Activated CD4-positive, alpha-beta T cell treated with anti-CD3 and anti-CD28 coated beads, Interleukin-2, amount 10 ng/mL, durations not matched to agents 7 days and 5 days (primary cell): ENCODE results near the gene NAP1L4. TPM values are rescaled to one million over a fixed set of nuclear protein-coding genes. Genes with fewer than 3 reads are reported as not detected.

ENCODE experiments used
- CTCF ChIA-PET: fragments of 350-600 bp; sonication (Branson Sonifier 250); formaldehyde crosslinking; loops from one replicate; lab custom pipeline; 2021; ENCODE audit warnings: antibody characterized with exemption; lab: Charles Lee
- POLR2A ChIA-PET: fragments of 350-600 bp; sonication (Branson Sonifier 250); formaldehyde crosslinking; loops from one replicate; lab custom pipeline; 2021; ENCODE audit warnings: antibody characterized with exemption; lab: Charles Lee
- DNase-seq: peaks from one replicate; pipeline ENCODE4 v3.0.0-alpha.2; 2020
- H3K27ac Mint-ChIP-seq: one replicate; pipeline ENCODE4 v1.8.0; 2021; ENCODE audit warnings: mild to moderate bottlenecking, moderate library complexity, mixed read lengths
- H3K27me3 Mint-ChIP-seq: one replicate; pipeline ENCODE4 v1.8.0; 2021; ENCODE audit warnings: mixed read lengths
- H3K36me3 Mint-ChIP-seq: one replicate; pipeline ENCODE4 v1.8.0; 2021; ENCODE audit warnings: low read depth, mixed read lengths
- H3K4me1 Mint-ChIP-seq: one replicate; pipeline ENCODE4 v1.8.0; 2021; ENCODE audit warnings: mixed read lengths
- H3K4me3 Mint-ChIP-seq: one replicate; pipeline ENCODE4 v1.8.0; 2021; ENCODE audit warnings: mild to moderate bottlenecking, moderate library complexity, mixed read lengths
- H3K9me3 Mint-ChIP-seq: one replicate; pipeline ENCODE4 v1.8.0; 2021; ENCODE audit warnings: mixed read lengths
- total RNA-seq, 2 experiments: library from RNA; stranded (reverse); gene quantifications; one replicate each; pipeline ENCODE4 v1.2.3, GENCODE V29; 2021

NAP1L4 gene
- total RNA-seq, 2 experiments from 2014 or later = 354 to 367 TPM

GRCh38 chr11:2963761-2964160 lies 28.4 kb downstream of the NAP1L4 start:
- Mint-ChIP-seq H3K36me3 (peaks cover 81% of the 10 kb centered on the region), H3K27ac (peak overlapping the region; percentile 39), H3K9me3 (no peaks in the 10 kb centered on the region), H3K4me1 (peaks cover 37% of the 10 kb centered on the region), H3K27me3 (no peaks in the 10 kb centered on the region), H3K4me3 (no peak overlapping the region)
- ChIA-PET CTCF (interaction anchor here (0.5 kb wide), 1 partner anchor 84 kb away, joined by 4 read pairs; no protein-coding TSS in a partner anchor), POLR2A (no interaction called here)
- DNase-seq = no peak

DNA sequence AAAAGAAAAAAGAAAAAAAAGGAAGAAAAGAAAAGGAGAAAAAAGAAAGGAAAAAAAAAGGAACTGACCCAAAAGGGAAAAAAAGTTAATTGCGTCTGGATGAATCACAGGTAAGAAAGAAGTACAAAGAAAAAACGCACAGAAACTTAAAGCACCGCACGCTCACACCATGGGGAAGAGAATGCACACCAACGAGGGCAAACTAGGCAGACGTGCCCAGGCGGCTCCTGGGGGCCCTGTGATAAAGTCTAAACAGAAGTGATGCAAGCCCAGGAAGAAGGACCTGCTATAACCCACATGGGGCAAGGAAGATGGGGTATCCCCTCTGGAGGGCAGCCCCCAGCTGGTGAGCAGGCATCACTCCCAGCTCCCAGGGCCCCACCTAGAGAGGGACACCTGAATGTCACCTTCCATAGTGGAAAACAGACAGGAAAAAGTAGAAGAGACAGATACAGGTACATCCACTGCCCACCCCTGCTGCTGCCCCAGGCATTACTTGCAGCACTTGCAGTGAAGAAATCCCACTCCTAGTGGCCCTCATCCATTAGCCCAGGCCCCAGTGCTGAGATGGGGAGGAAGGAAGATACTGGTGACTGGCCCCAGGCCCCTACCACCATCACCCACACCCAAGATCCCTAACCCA lies 28.9 kb downstream of the NAP1L4 start:
- H3K27ac Mint-ChIP-seq = peak overlapping the region; percentile 39
- no peak overlapping the region for H3K4me3 Mint-ChIP-seq
- ChIA-PET CTCF (interaction anchor here (0.5 to 1.9 kb wide), 2 partner anchors 26 to 84 kb away, joined by 4 read pairs; no protein-coding TSS in a partner anchor), POLR2A (no interaction called here)
- H3K4me1 Mint-ChIP-seq = peaks cover 38% of the 10 kb centered on the region
- no peak for DNase-seq
- H3K9me3 Mint-ChIP-seq = no peaks in the 10 kb centered on the region
- no peaks in the 10 kb centered on the region for H3K27me3 Mint-ChIP-seq
- peaks cover 81% of the 10 kb centered on the region for H3K36me3 Mint-ChIP-seq

GRCh38 chr11:2961080-2961479 lies 31.0 kb downstream of the NAP1L4 start:
- Mint-ChIP-seq H3K27me3 (no peaks in the 10 kb centered on the region), H3K4me1 (peaks cover 40% of the 10 kb centered on the region), H3K9me3 (no peaks in the 10 kb centered on the region), H3K36me3 (peaks cover 78% of the 10 kb centered on the region), H3K4me3 (no peak overlapping the region), H3K27ac (no peak overlapping the region)
- ChIA-PET POLR2A (no interaction called here), CTCF (interaction anchor here (0.7 to 1.1 kb wide), 2 partner anchors 15 to 428 kb away, joined by 3 to 8 read pairs; no protein-coding TSS in a partner anchor)
- no peak for DNase-seq

DNA sequence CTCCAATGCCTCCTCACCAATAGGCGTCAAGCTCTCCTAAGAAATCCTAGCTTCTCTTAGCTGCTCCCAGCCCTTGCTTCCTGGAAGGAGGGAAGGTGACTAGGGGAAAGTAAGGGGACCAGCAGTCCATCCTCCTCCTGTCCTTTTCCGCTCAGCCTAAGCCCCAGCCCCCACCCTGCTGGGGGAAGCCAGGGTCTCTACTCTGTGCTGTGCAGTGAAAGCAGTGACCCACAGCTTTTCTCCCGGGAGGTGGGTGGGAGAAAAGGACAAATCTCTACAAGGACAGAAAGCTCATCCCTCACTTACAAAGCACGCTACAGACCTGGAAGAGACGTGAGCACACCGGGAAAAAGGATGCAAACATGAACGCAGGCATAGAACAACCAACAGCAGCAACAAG lies 32.0 kb downstream of the NAP1L4 start:
- ChIA-PET CTCF (interaction anchor here (0.9 kb wide), 1 partner anchor 8 kb away, joined by 4 read pairs; no protein-coding TSS in a partner anchor), POLR2A (no interaction called here)
- Mint-ChIP-seq H3K4me3 (no peak overlapping the region), H3K27me3 (no peaks in the 10 kb centered on the region), H3K4me1 (peaks cover 47% of the 10 kb centered on the region), H3K36me3 (peaks cover 82% of the 10 kb centered on the region), H3K9me3 (no peaks in the 10 kb centered on the region), H3K27ac (no peak overlapping the region)
- DNase-seq = no peak

GRCh38 chr11:2958251-2958650 lies 33.9 kb downstream of the NAP1L4 start:
- no peak overlapping the region for H3K27ac Mint-ChIP-seq
- DNase-seq = no peak
- POLR2A ChIA-PET = no interaction called here

DNA sequence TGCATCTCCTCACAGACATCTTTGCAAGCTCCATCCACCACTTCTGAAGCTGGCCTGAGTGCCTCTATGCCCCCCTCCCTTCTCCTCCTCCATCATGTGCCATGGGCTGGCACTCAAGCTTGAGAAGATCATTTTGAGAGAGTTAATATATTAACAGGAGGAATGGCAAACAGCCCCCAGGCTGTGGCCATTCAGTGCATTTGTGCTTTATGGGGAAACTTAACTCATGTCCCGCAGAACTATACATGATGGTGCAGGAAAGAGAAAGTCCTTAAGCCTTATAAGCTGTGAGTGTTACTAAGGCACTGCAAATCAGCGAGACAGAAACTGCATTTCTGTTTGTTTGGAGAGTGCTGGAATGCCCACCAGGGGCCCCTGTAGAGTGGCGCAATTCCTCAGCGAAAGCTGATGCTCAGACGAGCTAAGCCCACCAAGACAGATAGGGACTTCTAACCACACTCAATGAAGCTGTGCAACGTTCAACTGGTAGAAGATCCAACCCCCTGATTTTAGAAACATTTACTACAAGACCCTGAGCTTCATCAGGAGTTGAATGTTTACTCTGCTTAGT lies 36.1 kb downstream of the NAP1L4 start:
- no peaks in the 10 kb centered on the region for H3K9me3 Mint-ChIP-seq
- ChIA-PET POLR2A (no interaction called here), CTCF (interaction anchor here (0.7 to 1.0 kb wide), 2 partner anchors 11 to 30 kb away, joined by 3 to 10 read pairs; no protein-coding TSS in a partner anchor)
- H3K4me3 Mint-ChIP-seq = no peak overlapping the region
- peak overlapping the region; percentile 74 for H3K27ac Mint-ChIP-seq
- no peak for DNase-seq
- H3K4me1 Mint-ChIP-seq = peaks cover 53% of the 10 kb centered on the region
- no peaks in the 10 kb centered on the region for H3K27me3 Mint-ChIP-seq
- H3K36me3 Mint-ChIP-seq = peaks cover 87% of the 10 kb centered on the region

More at GRCh38 chr11:2958251-2958650, 33.9 kb downstream of the NAP1L4 start:
- no peaks in the 10 kb centered on the region for H3K9me3 Mint-ChIP-seq
- peaks cover 47% of the 10 kb centered on the region for H3K4me1 Mint-ChIP-seq
- H3K36me3 Mint-ChIP-seq = peaks cover 83% of the 10 kb centered on the region
- H3K4me3 Mint-ChIP-seq = no peak overlapping the region
- no peaks in the 10 kb centered on the region for H3K27me3 Mint-ChIP-seq
- CTCF ChIA-PET = interaction anchor here (0.8 to 1.1 kb wide), 3 partner anchors 11 to 64 kb away, joined by 3 read pairs; no protein-coding TSS in a partner anchor

GRCh38 chr11:2954263-2954662 lies 37.9 kb downstream of the NAP1L4 start:
- H3K36me3 Mint-ChIP-seq = peaks cover 88% of the 10 kb centered on the region
- CTCF ChIA-PET = interaction anchor here (1.1 to 1.7 kb wide), 3 partner anchors 15 to 27 kb away, joined by 3 to 5 read pairs (median 5); no protein-coding TSS in a partner anchor
- no peak for DNase-seq
- no peaks in the 10 kb centered on the region for H3K27me3 Mint-ChIP-seq
- POLR2A ChIA-PET = no interaction called here
- no peak overlapping the region for H3K27ac Mint-ChIP-seq
- H3K4me3 Mint-ChIP-seq = no peak overlapping the region
- H3K9me3 Mint-ChIP-seq = no peaks in the 10 kb centered on the region
- H3K4me1 Mint-ChIP-seq = peaks cover 58% of the 10 kb centered on the region

GRCh38 chr11:2952290-2952689 lies 39.8 kb downstream of the NAP1L4 start:
- ChIA-PET POLR2A (no interaction called here), CTCF (interaction anchor here (0.9 to 1.7 kb wide), 5 partner anchors 19 to 419 kb away, joined by 3 to 5 read pairs (median 3); no protein-coding TSS in a partner anchor)
- peaks cover 76% of the 10 kb centered on the region for H3K4me1 Mint-ChIP-seq
- no peak overlapping the region for H3K27ac Mint-ChIP-seq
- H3K4me3 Mint-ChIP-seq = no peak overlapping the region
- H3K27me3 Mint-ChIP-seq = no peaks in the 10 kb centered on the region
- no peaks in the 10 kb centered on the region for H3K9me3 Mint-ChIP-seq
- peaks cover 94% of the 10 kb centered on the region for H3K36me3 Mint-ChIP-seq
- DNase-seq = no peak

GRCh38 chr11:2951231-2952110 lies 40.7 kb downstream of the NAP1L4 start:
- ChIA-PET POLR2A (no interaction called here), CTCF (interaction anchor here (1.1 to 1.7 kb wide), 2 partner anchors 21 to 59 kb away, joined by 3 read pairs; no protein-coding TSS in a partner anchor)
- Mint-ChIP-seq H3K4me1 (peaks cover 78% of the 10 kb centered on the region), H3K27me3 (no peaks in the 10 kb centered on the region), H3K27ac (peak overlapping the region; percentile 52), H3K9me3 (no peaks in the 10 kb centered on the region), H3K36me3 (peaks cover 95% of the 10 kb centered on the region), H3K4me3 (no peak overlapping the region)
- DNase-seq = no peak

DNA sequence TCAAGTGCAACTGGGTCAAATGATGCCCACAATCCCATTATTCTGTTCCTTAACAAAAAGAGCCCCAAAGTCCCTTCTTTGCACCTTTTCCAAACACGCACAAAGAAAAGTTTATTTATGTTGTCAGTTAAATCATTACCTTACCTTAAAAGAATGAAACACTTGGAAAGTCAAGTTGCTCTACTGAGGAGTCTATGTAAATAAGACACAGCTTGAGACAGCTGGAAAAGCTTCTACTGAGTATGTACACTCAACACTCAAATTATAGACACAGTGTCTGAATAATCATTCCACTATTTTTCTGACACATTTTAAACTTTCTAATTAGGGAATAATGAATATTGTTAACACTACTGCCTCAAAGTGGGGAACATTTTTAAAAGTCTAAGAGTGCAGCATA lies 41.3 kb downstream of the NAP1L4 start:
- H3K27me3 Mint-ChIP-seq = no peaks in the 10 kb centered on the region
- ChIA-PET POLR2A (no interaction called here), CTCF (interaction anchor here (1.3 kb wide), 1 partner anchor 95 kb away, joined by 4 read pairs; no protein-coding TSS in a partner anchor)

GRCh38 chr11:2949920-2950319 lies 42.2 kb downstream of the NAP1L4 start:
- CTCF ChIA-PET = interaction anchor here (1.3 kb wide), 1 partner anchor 96 kb away, joined by 4 read pairs; no protein-coding TSS in a partner anchor
- Mint-ChIP-seq H3K27ac (no peak overlapping the region), H3K4me3 (no peak overlapping the region), H3K27me3 (no peaks in the 10 kb centered on the region), H3K36me3 (peaks cover 94% of the 10 kb centered on the region), H3K9me3 (no peaks in the 10 kb centered on the region), H3K4me1 (peaks cover 84% of the 10 kb centered on the region)
- DNase-seq = no peak
- POLR2A ChIA-PET = no interaction called here

More for the DNA sequence above, 41.3 kb downstream of the NAP1L4 start:
- Mint-ChIP-seq H3K27ac (no peak overlapping the region), H3K4me3 (no peak overlapping the region), H3K4me1 (peaks cover 81% of the 10 kb centered on the region), H3K9me3 (no peaks in the 10 kb centered on the region), H3K36me3 (peaks cover 94% of the 10 kb centered on the region)
- no peak for DNase-seq

GRCh38 chr11:2947744-2948143 lies 44.4 kb downstream of the NAP1L4 start:
- no peak overlapping the region for H3K27ac Mint-ChIP-seq

More at GRCh38 chr11:2947744-2948143, 44.4 kb downstream of the NAP1L4 start:
- Mint-ChIP-seq H3K27me3 (no peaks in the 10 kb centered on the region), H3K36me3 (peaks cover 76% of the 10 kb centered on the region), H3K9me3 (no peaks in the 10 kb centered on the region), H3K4me1 (peaks cover 69% of the 10 kb centered on the region), H3K4me3 (no peak overlapping the region)
- POLR2A ChIA-PET = no interaction called here
- DNase-seq = no peak
- CTCF ChIA-PET = interaction anchor here (0.6 kb wide), 1 partner anchor 52 kb away, joined by 3 read pairs; no protein-coding TSS in a partner anchor
